K562 (cell line): ENCODE data around the gene LATS1. TPM values are rescaled to one million over a fixed set of nuclear protein-coding genes. Genes with fewer than 3 reads are reported as not detected.

ENCODE experiments used
- polyA plus RNA-seq, 8 experiments: library from polyadenylated mRNA; depleted of rRNA in 4 of 8; stranded (reverse) in 5 of 8; unstranded in 3 of 8; fragments of >200 nt; fragmentation: Nextera tagmentation in 2 of 8; fragmentation: Illumina TruSeq in 1 of 8; extraction: Ambion mirVana in 2 of 8; extraction: Trizol in 1 of 8; gene quantifications; 2 replicates each; pipeline versions ENCODE4 v1.2.1 to v1.2.3, GENCODE V29; 2011 to 2014; ENCODE audit warnings: inconsistent platforms in 1 of 8, missing spikeins in 1 of 8
- total RNA-seq, 7 experiments: library from RNA; depleted of rRNA in 6 of 7; stranded (reverse); fragments of >200 nt in 6 of 7; fragmentation: Illumina TruSeq in 2 of 7; extraction: Trizol in 2 of 7; gene quantifications; 2 replicates each; pipeline versions ENCODE4 v1.2.1 to v1.2.3, GENCODE V29; 2011 to 2021; ENCODE audit warnings: low replicate concordance in 1 of 7
- TF ChIP-seq, protein P1 (sequence below): fragments of 200-600 bp; sonication (generic); IDR thresholded peaks from one replicate; pipeline ENCODE4 v1.6.1; 2012; ENCODE audit warnings: mild to moderate bottlenecking, low read depth, low read length, inconsistent platforms
- TF ChIP-seq, protein P2 (sequence below), 2 experiments: fragments of 450-650 bp; formaldehyde crosslinking in 1 of 2; IDR thresholded peaks; 2 replicates each; pipeline versions ENCODE4 v1.4.0 to v1.6.1; 2014 to 2020; ENCODE audit warnings: mild to moderate bottlenecking in 2 of 2, borderline replicate concordance in 1 of 2, low read depth in 1 of 2
- TF ChIP-seq, protein P3 (sequence below): fragments of 450-650 bp; formaldehyde crosslinking; IDR thresholded peaks from 2 replicates; pipeline ENCODE4 v1.4.0; 2022; ENCODE audit warnings: missing genetic modification characterization

The LATS1 gene
- total and polyA plus RNA-seq, 9 of the 15 experiments (the other 6 are each of a cell fraction or from before 2014, with no cell fraction given): 5.0 to 36.3 (median 18.4) TPM

GRCh38 chr6:149717588-149718458 lies at the start of gene LATS1 (continued):
- TF ChIP-seq, protein P1, sequence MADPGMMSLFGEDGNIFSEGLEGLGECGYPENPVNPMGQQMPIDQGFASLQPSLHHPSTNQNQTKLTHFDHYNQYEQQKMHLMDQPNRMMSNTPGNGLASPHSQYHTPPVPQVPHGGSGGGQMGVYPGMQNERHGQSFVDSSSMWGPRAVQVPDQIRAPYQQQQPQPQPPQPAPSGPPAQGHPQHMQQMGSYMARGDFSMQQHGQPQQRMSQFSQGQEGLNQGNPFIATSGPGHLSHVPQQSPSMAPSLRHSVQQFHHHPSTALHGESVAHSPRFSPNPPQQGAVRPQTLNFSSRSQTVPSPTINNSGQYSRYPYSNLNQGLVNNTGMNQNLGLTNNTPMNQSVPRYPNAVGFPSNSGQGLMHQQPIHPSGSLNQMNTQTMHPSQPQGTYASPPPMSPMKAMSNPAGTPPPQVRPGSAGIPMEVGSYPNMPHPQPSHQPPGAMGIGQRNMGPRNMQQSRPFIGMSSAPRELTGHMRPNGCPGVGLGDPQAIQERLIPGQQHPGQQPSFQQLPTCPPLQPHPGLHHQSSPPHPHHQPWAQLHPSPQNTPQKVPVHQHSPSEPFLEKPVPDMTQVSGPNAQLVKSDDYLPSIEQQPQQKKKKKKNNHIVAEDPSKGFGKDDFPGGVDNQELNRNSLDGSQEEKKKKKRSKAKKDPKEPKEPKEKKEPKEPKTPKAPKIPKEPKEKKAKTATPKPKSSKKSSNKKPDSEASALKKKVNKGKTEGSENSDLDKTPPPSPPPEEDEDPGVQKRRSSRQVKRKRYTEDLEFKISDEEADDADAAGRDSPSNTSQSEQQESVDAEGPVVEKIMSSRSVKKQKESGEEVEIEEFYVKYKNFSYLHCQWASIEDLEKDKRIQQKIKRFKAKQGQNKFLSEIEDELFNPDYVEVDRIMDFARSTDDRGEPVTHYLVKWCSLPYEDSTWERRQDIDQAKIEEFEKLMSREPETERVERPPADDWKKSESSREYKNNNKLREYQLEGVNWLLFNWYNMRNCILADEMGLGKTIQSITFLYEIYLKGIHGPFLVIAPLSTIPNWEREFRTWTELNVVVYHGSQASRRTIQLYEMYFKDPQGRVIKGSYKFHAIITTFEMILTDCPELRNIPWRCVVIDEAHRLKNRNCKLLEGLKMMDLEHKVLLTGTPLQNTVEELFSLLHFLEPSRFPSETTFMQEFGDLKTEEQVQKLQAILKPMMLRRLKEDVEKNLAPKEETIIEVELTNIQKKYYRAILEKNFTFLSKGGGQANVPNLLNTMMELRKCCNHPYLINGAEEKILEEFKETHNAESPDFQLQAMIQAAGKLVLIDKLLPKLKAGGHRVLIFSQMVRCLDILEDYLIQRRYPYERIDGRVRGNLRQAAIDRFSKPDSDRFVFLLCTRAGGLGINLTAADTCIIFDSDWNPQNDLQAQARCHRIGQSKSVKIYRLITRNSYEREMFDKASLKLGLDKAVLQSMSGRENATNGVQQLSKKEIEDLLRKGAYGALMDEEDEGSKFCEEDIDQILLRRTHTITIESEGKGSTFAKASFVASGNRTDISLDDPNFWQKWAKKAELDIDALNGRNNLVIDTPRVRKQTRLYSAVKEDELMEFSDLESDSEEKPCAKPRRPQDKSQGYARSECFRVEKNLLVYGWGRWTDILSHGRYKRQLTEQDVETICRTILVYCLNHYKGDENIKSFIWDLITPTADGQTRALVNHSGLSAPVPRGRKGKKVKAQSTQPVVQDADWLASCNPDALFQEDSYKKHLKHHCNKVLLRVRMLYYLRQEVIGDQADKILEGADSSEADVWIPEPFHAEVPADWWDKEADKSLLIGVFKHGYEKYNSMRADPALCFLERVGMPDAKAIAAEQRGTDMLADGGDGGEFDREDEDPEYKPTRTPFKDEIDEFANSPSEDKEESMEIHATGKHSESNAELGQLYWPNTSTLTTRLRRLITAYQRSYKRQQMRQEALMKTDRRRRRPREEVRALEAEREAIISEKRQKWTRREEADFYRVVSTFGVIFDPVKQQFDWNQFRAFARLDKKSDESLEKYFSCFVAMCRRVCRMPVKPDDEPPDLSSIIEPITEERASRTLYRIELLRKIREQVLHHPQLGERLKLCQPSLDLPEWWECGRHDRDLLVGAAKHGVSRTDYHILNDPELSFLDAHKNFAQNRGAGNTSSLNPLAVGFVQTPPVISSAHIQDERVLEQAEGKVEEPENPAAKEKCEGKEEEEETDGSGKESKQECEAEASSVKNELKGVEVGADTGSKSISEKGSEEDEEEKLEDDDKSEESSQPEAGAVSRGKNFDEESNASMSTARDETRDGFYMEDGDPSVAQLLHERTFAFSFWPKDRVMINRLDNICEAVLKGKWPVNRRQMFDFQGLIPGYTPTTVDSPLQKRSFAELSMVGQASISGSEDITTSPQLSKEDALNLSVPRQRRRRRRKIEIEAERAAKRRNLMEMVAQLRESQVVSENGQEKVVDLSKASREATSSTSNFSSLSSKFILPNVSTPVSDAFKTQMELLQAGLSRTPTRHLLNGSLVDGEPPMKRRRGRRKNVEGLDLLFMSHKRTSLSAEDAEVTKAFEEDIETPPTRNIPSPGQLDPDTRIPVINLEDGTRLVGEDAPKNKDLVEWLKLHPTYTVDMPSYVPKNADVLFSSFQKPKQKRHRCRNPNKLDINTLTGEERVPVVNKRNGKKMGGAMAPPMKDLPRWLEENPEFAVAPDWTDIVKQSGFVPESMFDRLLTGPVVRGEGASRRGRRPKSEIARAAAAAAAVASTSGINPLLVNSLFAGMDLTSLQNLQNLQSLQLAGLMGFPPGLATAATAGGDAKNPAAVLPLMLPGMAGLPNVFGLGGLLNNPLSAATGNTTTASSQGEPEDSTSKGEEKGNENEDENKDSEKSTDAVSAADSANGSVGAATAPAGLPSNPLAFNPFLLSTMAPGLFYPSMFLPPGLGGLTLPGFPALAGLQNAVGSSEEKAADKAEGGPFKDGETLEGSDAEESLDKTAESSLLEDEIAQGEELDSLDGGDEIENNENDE: no peak
- TF ChIP-seq, protein P2, sequence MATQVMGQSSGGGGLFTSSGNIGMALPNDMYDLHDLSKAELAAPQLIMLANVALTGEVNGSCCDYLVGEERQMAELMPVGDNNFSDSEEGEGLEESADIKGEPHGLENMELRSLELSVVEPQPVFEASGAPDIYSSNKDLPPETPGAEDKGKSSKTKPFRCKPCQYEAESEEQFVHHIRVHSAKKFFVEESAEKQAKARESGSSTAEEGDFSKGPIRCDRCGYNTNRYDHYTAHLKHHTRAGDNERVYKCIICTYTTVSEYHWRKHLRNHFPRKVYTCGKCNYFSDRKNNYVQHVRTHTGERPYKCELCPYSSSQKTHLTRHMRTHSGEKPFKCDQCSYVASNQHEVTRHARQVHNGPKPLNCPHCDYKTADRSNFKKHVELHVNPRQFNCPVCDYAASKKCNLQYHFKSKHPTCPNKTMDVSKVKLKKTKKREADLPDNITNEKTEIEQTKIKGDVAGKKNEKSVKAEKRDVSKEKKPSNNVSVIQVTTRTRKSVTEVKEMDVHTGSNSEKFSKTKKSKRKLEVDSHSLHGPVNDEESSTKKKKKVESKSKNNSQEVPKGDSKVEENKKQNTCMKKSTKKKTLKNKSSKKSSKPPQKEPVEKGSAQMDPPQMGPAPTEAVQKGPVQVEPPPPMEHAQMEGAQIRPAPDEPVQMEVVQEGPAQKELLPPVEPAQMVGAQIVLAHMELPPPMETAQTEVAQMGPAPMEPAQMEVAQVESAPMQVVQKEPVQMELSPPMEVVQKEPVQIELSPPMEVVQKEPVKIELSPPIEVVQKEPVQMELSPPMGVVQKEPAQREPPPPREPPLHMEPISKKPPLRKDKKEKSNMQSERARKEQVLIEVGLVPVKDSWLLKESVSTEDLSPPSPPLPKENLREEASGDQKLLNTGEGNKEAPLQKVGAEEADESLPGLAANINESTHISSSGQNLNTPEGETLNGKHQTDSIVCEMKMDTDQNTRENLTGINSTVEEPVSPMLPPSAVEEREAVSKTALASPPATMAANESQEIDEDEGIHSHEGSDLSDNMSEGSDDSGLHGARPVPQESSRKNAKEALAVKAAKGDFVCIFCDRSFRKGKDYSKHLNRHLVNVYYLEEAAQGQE (IDR thresholded peaks at IDR 0.05; ENCODE audit: borderline replicate concordance): peak; percentile 95
- TF ChIP-seq, protein P2 (CRISPR knock-in tag; IDR thresholded peaks at IDR 0.05; ENCODE audit: low read depth): peak; percentile 87
- TF ChIP-seq, protein P3, sequence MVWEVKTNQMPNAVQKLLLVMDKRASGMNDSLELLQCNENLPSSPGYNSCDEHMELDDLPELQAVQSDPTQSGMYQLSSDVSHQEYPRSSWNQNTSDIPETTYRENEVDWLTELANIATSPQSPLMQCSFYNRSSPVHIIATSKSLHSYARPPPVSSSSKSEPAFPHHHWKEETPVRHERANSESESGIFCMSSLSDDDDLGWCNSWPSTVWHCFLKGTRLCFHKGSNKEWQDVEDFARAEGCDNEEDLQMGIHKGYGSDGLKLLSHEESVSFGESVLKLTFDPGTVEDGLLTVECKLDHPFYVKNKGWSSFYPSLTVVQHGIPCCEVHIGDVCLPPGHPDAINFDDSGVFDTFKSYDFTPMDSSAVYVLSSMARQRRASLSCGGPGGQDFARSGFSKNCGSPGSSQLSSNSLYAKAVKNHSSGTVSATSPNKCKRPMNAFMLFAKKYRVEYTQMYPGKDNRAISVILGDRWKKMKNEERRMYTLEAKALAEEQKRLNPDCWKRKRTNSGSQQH (CRISPR knock-in tag): peak; percentile 80; the same call in 1 of the 2 replicates
